DND-41 (cell line): ENCODE results near the gene SEC24D.

Source experiments
- CTCF ChIP-seq: IDR thresholded peaks from 2 replicates; pipeline ENCODE4 v1.5.1; 2012; ENCODE audit warnings: borderline replicate concordance, low read length, moderate library complexity, mild to moderate bottlenecking; ENCODE audit not compliant: poor library complexity, severe bottlenecking; ENCODE audit errors: extremely low read depth
- EZH2 ChIP-seq: IDR thresholded peaks from 3 replicates; pipeline ENCODE4 v1.6.1; 2012; ENCODE audit warnings: borderline replicate concordance, low read depth, mild to moderate bottlenecking, moderate library complexity, low read length, inconsistent platforms; ENCODE audit not compliant: severe bottlenecking

- TF ChIP-seq CTCF (no peak), EZH2 (no peak)
Measured at GRCh38 chr4:118760493-118760892, 75.4 kb downstream of the SEC24D start.
